Measurements from ENCODE around the gene SPDEF.

- no peak for TF ChIP-seq SCRT2 (tag by site-specific recombination; IDR thresholded peaks at IDR 0.05)
- TF ChIP-seq ZBTB44 (tag by site-specific recombination; IDR thresholded peaks at IDR 0.05): no peak
- TF ChIP-seq ZNF514 (tag by site-specific recombination; IDR thresholded peaks at IDR 0.05): no peak
- TF ChIP-seq ZNF169 (tag by site-specific recombination; IDR thresholded peaks at IDR 0.05): no peak
- TF ChIP-seq CTCF (tag by site-specific recombination; IDR thresholded peaks at IDR 0.05): no peak
- no peak for TF ChIP-seq REST (tag by site-specific recombination; IDR thresholded peaks at IDR 0.05)
- TF ChIP-seq OVOL3 (tag by site-specific recombination; IDR thresholded peaks at IDR 0.05): no peak
- TF ChIP-seq ZNF843 (tag by site-specific recombination; IDR thresholded peaks at IDR 0.05): no peak
- TF ChIP-seq ZNF561 (tag by site-specific recombination; IDR thresholded peaks at IDR 0.05; ENCODE audit: borderline replicate concordance): no peak
Measured at GRCh38 chr6:34538581-34538980, 17.5 kb downstream of the SPDEF start.

All from HEK293 (cell line).